Measurements from ENCODE around the gene LBP.

LBP gene

GRCh38 chr20:38346247-38346651, at the start of gene LBP:
Gene LBP, plus strand, starts transcription at chr20:38346482. Its CDS starts 35 bp downstream, at chr20:38346517.
- TF ChIP-seq Cebpa-rat (IDR thresholded peaks at IDR 0.05), result peak in 1 of 11 experiments; percentile 29; a peak in 1 of 22 replicates
- no peaks in the 10 kb centered on the region for H4K20me1 ChIP-seq
- H3K4me2 ChIP-seq, result peak within 1 kb of the TSS in 9 of 11 experiments; percentile 5 to 57 (median 25); a peak in 13 of 22 replicates
- H3K27ac ChIP-seq, result no peak within 1 kb of the TSS
- no peak within 1 kb of the TSS for H3K4me3 ChIP-seq
- no peaks in the 10 kb centered on the region for H3K9me3 ChIP-seq (replicated peaks in 1 of 11)
- peaks cover 0 to 24% (median 19%) of the 10 kb centered on the region in 10 experiments; a peak in 16 of 20 replicates for H3K4me1 ChIP-seq
- no peaks in the 10 kb centered on the region for H3K36me3 ChIP-seq
- H3K27me3 ChIP-seq, result no peaks in the 10 kb centered on the region
- no peak within 1 kb of the TSS for H3K9ac ChIP-seq

GRCh38 chr20:38297916-38298674, 48.2 kb upstream of the LBP start:
- Histone ChIP-seq H3K4me1 (peaks cover 12 to 60% (median 26%) of the 10 kb centered on the region in 10 experiments), H3K36me3 (no peaks in the 10 kb centered on the region), H3K4me3 (no peak overlapping the region), H3K9me3 (replicated peaks in 1 of 11) (no peaks in the 10 kb centered on the region), H3K27ac (peak overlapping the region in 9 of 11 experiments; percentile 61 to 83 (median 71); a peak in 17 of 22 replicates), H3K27me3 (peaks cover 11 to 48% (median 22%) of the 10 kb centered on the region in 11 experiments), H3K9ac (peak overlapping the region in 9 of 11 experiments; percentile 43 to 72 (median 69); a peak in 12 of 22 replicates), H3K4me2 (peak overlapping the region; percentile 48 to 79 (median 71)), H4K20me1 (peaks cover 0 to 6% (median 0%) of the 10 kb centered on the region in 11 experiments; a peak in 8 of 22 replicates)
- no peak for TF ChIP-seq Cebpa-rat (IDR thresholded peaks at IDR 0.05)

GRCh38 chr20:38298768-38299288, 47.5 kb upstream of the LBP start:
- TF ChIP-seq Cebpa-rat (IDR thresholded peaks at IDR 0.05), result peak in 9 of 11 experiments; percentile 47 to 96 (median 87); a peak in 17 of 22 replicates
- no peak overlapping the region for H3K4me3 ChIP-seq
- peak overlapping the region; percentile 48 to 79 (median 71) for H3K4me2 ChIP-seq
- H3K36me3 ChIP-seq, result no peaks in the 10 kb centered on the region
- no peaks in the 10 kb centered on the region for H3K9me3 ChIP-seq (replicated peaks in 1 of 11)
- peak overlapping the region in 9 of 11 experiments; percentile 61 to 83 (median 71); a peak in 18 of 22 replicates for H3K27ac ChIP-seq
- peak overlapping the region in 10 of 11 experiments; percentile 34 to 72 (median 64); a peak in 16 of 22 replicates for H3K9ac ChIP-seq
- peaks cover 19 to 66% (median 33%) of the 10 kb centered on the region in 10 experiments for H3K4me1 ChIP-seq
- peaks cover 15 to 55% (median 27%) of the 10 kb centered on the region in 11 experiments for H3K27me3 ChIP-seq
- H4K20me1 ChIP-seq, result peaks cover 0 to 12% (median 4%) of the 10 kb centered on the region in 11 experiments; a peak in 10 of 22 replicates

GRCh38 chr20:38299963-38300362, 46.3 kb upstream of the LBP start:
- Histone ChIP-seq H3K4me3 (no peak overlapping the region), H3K27ac (peak overlapping the region in 8 of 11 experiments; percentile 65 to 83 (median 72); a peak in 12 of 22 replicates), H3K4me2 (peak overlapping the region in 8 of 11 experiments; percentile 53 to 79 (median 72); a peak in 10 of 22 replicates), H3K27me3 (peaks cover 21 to 61% (median 35%) of the 10 kb centered on the region in 11 experiments), H3K36me3 (no peaks in the 10 kb centered on the region), H3K9ac (0 out of 22 replicates have a peak overlapping the region, but pooled peaks of 1 of the 11 experiments have one; percentile 72), H3K4me1 (peaks cover 30 to 70% (median 45%) of the 10 kb centered on the region in 10 experiments), H4K20me1 (peaks cover 5 to 23% (median 10%) of the 10 kb centered on the region in 11 experiments; a peak in 15 of 22 replicates), H3K9me3 (replicated peaks in 1 of 11) (no peaks in the 10 kb centered on the region)
- TF ChIP-seq Cebpa-rat (IDR thresholded peaks at IDR 0.05), result no peak

- peak overlapping the region in 6 of 11 experiments; percentile 65 to 83 (median 72); a peak in 9 of 22 replicates for H3K27ac ChIP-seq
- H3K4me1 ChIP-seq, result peaks cover 34 to 75% (median 49%) of the 10 kb centered on the region in 10 experiments
- no peak overlapping the region for H3K4me3 ChIP-seq
- H3K9ac ChIP-seq, result no peak overlapping the region
- H3K4me2 ChIP-seq, result peak overlapping the region in 4 of 11 experiments; percentile 63 to 79 (median 74); a peak in 6 of 22 replicates
- H3K36me3 ChIP-seq, result no peaks in the 10 kb centered on the region
- no peaks in the 10 kb centered on the region for H3K9me3 ChIP-seq (replicated peaks in 1 of 11)
- H3K27me3 ChIP-seq, result peaks cover 21 to 62% (median 40%) of the 10 kb centered on the region in 11 experiments
- H4K20me1 ChIP-seq, result peaks cover 5 to 23% (median 10%) of the 10 kb centered on the region in 11 experiments; a peak in 15 of 22 replicates
- TF ChIP-seq Cebpa-rat (IDR thresholded peaks at IDR 0.05), result no peak
These were observed 45.8 kb upstream of the LBP start for GRCh38 chr20:38300438-38300837.

GRCh38 chr20:38301309-38301708, 45.0 kb upstream of the LBP start:
- Histone ChIP-seq H3K4me2 (no peak overlapping the region), H3K9ac (no peak overlapping the region), H3K4me3 (no peak overlapping the region), H3K9me3 (replicated peaks in 1 of 11) (no peaks in the 10 kb centered on the region), H3K36me3 (no peaks in the 10 kb centered on the region), H3K27ac (no peak overlapping the region), H3K27me3 (peaks cover 21 to 65% (median 41%) of the 10 kb centered on the region in 11 experiments), H4K20me1 (peaks cover 5 to 23% (median 10%) of the 10 kb centered on the region in 11 experiments; a peak in 15 of 22 replicates), H3K4me1 (peaks cover 38 to 77% (median 52%) of the 10 kb centered on the region in 10 experiments)
- TF ChIP-seq Cebpa-rat (IDR thresholded peaks at IDR 0.05), result no peak

GRCh38 chr20:38302786-38303185, 43.5 kb upstream of the LBP start:
- no peaks in the 10 kb centered on the region for H3K9me3 ChIP-seq (replicated peaks in 1 of 11)
- H3K27me3 ChIP-seq, result peaks cover 21 to 71% (median 41%) of the 10 kb centered on the region in 11 experiments
- H3K27ac ChIP-seq, result no peak overlapping the region
- TF ChIP-seq Cebpa-rat (IDR thresholded peaks at IDR 0.05), result no peak
- H3K4me2 ChIP-seq, result peak overlapping the region in 10 of 11 experiments; percentile 75 to 97 (median 92); a peak in 18 of 22 replicates
- H3K4me1 ChIP-seq, result peaks cover 52 to 86% (median 66%) of the 10 kb centered on the region in 10 experiments
- no peak overlapping the region for H3K9ac ChIP-seq
- no peak overlapping the region for H3K4me3 ChIP-seq
- peaks cover 5 to 24% (median 10%) of the 10 kb centered on the region in 11 experiments; a peak in 15 of 22 replicates for H4K20me1 ChIP-seq
- no peaks in the 10 kb centered on the region for H3K36me3 ChIP-seq

GRCh38 chr20:38303908-38304379, 42.3 kb upstream of the LBP start, which contains the start of gene BPI:
Gene BPI, plus strand, starts transcription at chr20:38304156. Its CDS starts 68 bp downstream, at chr20:38304224.
- Histone ChIP-seq H3K9me3 (replicated peaks in 1 of 11) (peaks cover 0 to 5% (median 0%) of the 10 kb centered on the region in 11 experiments; a peak in 2 of 22 replicates), H3K4me3 (peak within 1 kb of the TSS in 6 of 10 experiments; percentile 20 to 45 (median 26); a peak in 7 of 20 replicates), H3K27me3 (peaks cover 21 to 78% (median 41%) of the 10 kb centered on the region in 11 experiments), H4K20me1 (peaks cover 5 to 29% (median 10%) of the 10 kb centered on the region in 11 experiments; a peak in 15 of 22 replicates), H3K36me3 (no peaks in the 10 kb centered on the region), H3K9ac (peak within 1 kb of the TSS in 9 of 11 experiments; percentile 1 to 53 (median 39); a peak in 14 of 22 replicates), H3K4me2 (peak within 1 kb of the TSS; percentile 73 to 97 (median 92)), H3K27ac (peak within 1 kb of the TSS in 9 of 11 experiments; percentile 23 to 71 (median 58); a peak in 17 of 22 replicates), H3K4me1 (peaks cover 47 to 83% (median 62%) of the 10 kb centered on the region in 10 experiments)
- TF ChIP-seq Cebpa-rat (IDR thresholded peaks at IDR 0.05), result peak in 1 of 11 experiments; percentile 24; a peak in 1 of 22 replicates

Data from BLaER1 treated with 17β-estradiol and CSF1 and Interleukin-3, amounts not matched to agents 10 nM and 100 nM (cell line).